Retina (tissue), 1 donor: ENCODE results near the gene CAMK2D.

Source experiments
- DNase-seq: peaks from one replicate; pipeline ENCODE4 v3.0.0-alpha.2; 2016

Gene CAMK2D

GRCh38 chr4:113411496-113411938 is 350.0 kb downstream of the CAMK2D start:
- DNase-seq = no peak

DNA sequence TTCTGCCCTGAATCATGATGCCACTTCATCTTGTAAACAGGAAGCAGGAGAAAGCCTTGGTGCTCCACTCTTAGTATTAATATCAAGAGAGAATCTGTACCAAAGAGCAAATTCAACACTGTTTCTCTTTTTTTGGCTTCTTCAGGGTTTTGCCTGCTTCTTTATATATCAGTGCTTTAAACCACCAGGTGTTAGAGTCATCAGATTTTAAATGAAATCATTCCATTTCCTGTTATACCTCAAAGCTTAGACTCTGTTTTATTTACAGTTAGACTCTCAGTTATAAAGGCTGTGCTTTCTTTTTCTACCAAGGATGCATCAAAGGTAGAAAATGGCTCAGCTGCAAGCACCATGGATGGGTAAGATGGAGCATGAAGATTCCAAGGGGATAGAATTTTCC is 350.9 kb downstream of the CAMK2D start:
- no peak for DNase-seq

GRCh38 chr4:113409181-113409580 is 352.4 kb downstream of the CAMK2D start:
- DNase-seq = no peak

DNA sequence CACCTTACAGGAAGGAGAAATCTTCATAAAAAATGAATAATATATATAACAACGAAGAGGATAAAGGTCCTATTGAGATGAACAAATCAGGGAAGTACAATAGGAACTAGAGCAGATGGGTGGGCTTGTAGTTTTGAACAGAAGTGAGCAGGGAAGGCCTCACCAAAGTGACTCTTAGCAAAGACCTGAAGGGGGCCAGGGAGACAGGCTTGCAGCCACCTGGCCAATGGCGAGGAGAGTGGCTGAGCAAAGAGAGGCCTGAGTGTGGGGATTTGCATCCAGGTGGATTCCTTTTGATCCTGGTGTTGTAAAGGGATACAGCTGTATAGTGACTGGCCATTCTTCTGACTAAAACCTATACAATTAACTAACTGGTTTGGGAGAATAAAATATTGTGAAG is 354.1 kb downstream of the CAMK2D start:
- DNase-seq = no peak

GRCh38 chr4:113406723-113407016 is 354.9 kb downstream of the CAMK2D start:
- no peak for DNase-seq

GRCh38 chr4:113405874-113406722 is 355.4 kb downstream of the CAMK2D start:
- DNase-seq = no peak

DNA sequence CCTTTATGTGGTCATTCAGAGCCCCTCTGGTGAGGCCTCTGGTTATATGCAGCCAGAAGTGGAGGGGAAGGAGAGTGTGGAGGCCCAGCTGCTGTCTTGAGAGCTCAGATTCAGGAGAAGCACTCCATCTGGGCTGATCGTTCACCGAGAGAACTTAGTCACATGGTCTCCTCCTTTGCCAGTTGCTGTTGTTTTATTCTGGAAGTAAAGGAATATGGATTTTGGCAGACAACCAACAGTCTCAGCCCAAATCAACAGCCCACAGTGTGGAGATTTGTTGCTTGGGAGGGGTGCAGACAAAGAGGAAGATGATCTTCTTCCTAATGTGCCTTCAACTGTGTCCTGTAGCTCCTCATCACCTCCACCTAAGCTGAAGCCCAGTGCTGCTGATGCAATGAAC is 356.7 kb downstream of the CAMK2D start:
- DNase-seq = no peak

DNA sequence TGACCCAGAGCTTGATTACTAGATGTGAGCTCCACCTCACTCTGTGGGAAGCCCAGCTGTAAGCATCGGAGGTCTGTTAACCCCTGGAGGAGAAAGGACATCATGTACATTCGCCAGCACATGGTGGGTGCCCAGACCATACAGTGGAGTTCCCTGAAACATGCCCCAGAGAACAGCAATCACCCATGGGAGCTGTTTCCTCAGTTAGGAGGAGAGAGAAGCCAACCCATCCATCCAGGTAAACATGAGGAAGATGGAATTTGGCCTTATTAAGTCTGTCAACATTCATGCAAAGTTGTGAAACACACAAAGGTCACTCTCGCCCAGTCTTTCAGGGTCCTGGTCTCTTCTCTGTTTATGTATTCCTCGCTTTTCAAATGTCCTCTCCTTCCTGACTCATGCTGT is 357.4 kb downstream of the CAMK2D start:
- no peak for DNase-seq
